GM19324 (cell line): ENCODE data around the gene SH2D7.
"Not testable (repeated sequence)": the region's sequence is repeated elsewhere in the genome, so short reads cannot be mapped to it uniquely, and the experiment has no call there.

ENCODE experiments used
- ATAC-seq: cut with Tn5 transposase; IDR thresholded peaks from one replicate; pipeline ENCODE4 v1.9.1; 2021; ENCODE audit warnings: mild to moderate bottlenecking, moderate library complexity; ENCODE audit not compliant: unreplicated experiment, low FRiP score

The SH2D7 gene

DNA sequence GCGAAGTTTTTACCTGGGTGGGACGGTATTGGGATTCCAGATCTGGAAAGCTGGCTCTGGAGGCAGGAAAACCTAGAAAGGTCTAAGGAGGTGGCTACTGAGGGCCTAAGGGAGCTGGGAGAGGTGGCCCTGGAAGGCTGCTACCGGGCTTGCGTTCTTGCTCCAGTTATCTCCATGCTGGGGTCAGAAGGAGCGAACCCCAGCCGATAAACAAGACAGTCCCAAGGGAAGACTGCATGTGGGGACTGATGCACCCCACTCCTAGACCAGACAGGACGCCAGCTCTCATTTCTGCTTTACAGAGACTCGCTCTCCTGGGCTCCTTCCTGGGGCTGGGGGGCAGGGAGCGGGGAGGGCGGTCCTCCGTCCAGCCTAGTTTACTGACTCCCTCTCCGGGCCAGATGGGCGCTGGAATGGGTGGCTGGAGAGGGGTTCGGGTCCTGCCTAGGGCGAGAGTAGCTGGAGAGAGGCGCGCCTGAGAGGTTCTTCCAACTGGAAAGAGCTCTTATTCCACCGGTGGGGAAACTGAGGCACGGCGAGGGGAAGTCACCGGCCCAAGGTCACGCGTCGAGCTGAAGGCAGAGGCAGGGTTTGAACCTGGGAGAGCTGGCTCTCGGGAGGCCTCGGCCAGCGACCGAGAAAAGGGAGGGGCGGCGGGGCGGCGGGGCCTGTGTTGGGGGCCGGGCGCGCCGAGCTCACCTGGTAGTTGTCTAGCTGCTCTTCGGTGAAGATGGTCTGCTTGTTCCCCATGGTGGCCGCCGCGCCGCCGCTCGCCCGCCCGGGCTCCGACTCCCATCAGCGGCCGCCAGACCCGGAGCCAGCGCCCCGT lies 38.3 kb downstream of the SH2D7 start:
- peak; percentile 50 for ATAC-seq

DNA sequence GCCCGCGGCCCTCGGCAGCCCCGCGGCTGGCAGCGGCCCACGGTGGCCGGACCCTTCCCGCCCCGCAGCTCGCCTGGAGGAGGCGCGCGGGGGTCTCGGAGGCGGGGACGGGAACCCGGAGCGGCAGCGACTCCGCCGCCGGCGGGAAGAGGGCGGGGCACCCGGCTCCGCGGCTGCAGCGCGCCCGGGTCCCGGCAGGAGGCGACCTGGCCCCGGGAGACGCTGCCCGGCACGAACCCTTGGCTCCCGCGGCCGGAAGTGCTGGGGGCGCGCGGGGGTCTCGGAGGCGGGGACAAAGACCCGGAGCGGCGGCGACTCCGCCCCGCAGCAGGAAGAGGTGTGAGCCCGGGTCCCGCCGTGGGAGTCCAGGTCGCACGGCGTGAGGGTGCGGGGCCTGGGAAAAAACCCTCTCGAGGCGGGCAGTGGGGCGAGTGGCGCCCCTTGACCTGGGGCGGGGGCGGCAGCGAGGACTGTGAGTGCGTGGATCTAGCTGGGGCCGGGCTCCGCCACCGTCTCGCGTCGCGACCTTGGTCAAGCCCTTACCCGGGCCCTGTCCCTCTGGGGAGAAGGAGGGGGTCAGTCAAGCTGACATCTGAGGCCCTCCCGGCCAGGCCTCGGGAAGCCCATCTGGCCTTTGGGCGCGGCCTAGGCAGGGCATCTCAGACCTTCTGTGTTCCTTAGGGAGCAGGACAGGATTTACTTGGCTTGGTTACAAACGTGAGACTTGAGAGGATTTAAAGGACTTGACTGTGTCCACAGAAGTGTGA lies 39.1 kb downstream of the SH2D7 start, which contains the start of gene CIB2:
CIB2 (minus strand) TSS at position 151 of the 767 bp plus-strand sequence. CDS start 230 bp downstream, outside the sequence.
- ATAC-seq, result peak; percentile 75

DNA sequence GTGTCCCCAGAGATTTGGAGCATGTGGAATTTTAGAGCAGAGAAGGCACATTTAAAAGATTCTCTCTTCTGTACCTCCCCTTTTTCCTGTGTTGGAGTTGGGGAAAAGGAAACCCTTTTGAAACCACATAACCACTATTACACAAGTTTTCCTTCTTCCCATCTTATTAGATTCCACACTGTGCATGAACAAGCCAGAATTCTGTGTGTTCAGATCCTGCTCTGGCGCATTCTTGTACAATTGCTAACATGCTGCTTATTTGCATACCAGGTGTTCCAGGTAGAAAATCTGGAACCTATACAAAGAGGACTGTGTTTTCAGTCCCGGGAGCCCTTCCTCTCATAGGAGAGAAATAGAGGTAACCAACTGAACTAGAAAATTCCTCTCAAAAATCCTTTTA lies 41.4 kb downstream of the SH2D7 start:
- no peak for ATAC-seq

DNA sequence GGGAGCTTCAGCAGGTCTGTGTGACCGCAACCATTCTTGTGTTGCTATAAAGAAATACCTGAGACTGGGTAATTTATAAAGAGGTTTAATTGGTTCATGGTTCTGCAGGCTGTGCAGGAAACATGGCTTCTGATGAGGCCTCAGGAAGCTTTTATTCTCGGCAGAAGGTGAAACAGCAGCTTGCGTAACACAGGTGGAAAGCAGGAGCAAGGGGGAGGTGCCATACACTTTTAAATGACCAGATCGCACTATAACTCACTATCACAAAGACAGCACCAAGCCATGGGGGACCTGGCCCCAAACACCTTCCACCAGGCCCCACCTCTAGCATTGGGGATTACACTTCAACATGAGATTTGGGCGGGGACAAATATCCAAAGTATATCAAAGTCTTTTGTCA lies 47.2 kb downstream of the SH2D7 start:
- no peak for ATAC-seq

DNA sequence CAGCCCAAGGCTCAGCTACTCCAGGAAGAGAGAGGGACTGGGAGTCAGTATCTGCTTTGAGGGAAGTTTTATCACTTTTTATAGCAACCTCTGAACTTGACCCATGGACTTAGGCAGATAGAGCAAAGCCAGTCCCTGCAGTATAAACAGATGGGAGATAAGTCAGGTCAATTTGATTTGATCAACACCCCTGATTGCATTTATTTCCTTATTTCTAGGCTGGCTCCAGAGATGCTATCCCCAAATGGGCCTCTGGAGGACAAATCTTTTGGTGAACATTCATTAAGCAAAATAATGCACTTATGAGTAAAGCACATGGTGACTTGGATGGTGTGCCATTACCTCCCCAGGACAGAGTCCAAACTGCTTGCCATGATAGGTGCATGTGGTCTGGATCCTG lies 47.9 kb downstream of the SH2D7 start:
- no peak for ATAC-seq

DNA sequence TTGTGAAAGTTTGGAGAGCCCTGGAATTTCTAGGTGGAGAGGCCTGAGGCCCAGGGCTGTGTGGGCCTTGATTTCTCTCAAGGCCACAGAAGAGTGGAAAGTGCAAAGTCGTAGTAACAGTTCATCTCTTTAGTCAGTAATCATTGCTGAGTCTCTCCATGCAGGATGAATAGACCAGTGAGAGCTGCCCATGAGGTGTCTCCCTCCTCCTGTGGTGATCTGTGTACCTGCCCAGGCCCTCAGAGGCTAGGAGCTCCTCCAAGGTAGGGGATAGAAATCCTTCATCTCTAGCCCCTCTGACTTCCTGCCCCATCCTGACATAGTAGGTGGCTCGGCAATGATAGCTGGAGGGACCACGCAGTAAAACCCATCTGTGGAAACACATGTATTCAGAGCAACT lies 50.0 kb downstream of the SH2D7 start:
- no peak for ATAC-seq

DNA sequence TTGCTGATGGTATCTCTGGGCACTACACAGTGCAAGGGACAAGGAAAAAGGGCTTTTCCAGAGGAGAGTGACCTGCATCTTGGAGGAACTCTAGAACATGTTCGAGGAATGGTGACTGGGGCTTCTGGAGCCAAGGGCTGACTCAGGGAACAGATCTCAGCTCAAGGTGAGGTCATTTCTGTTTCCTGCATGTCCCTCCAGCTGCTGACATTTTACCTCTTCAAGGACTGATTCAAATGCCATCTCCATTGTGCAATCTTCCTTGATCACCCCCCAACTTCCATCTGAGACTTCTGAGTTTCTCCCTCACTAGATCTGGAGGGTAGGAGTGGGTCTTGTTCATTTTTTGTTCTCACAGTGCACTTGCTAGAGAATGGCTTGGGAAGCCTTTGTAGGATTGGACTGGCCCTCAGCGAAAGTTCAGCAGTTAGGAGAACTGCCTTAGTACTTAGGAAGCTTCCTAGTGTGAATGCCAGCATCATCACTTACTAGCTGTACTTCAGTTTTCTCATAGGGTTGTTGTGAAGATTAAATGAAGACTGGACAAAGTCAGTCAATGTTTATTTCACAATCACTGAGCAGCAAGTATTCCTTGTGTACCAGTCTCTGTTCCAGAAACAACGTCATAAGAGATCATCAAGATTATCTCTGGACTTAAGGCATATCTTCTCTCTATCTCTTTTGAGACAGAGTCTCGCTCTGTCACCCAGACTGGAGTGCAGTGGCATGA lies 54.2 kb downstream of the SH2D7 start:
- ATAC-seq, result no peak

DNA sequence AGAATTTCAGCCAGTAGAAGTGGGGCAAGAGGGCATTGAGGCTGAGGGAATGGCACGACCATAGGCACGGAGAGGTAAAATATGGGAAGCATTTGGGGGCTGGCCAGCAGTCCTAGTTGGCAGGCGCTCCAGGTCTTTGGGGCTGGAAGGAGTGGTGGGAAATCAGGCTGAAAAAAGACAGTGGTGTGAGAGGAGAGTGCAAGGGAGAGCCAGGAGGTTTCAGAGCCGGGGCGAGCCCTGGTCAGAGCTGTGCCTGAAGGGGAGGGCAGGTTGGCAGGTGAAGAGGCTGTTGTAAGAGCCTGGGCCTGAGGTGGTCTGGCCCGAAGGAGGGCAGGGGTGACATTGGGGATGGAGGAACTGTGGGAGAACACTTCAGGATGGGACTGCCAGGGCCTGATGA lies 55.2 kb downstream of the SH2D7 start:
- no peak for ATAC-seq

DNA sequence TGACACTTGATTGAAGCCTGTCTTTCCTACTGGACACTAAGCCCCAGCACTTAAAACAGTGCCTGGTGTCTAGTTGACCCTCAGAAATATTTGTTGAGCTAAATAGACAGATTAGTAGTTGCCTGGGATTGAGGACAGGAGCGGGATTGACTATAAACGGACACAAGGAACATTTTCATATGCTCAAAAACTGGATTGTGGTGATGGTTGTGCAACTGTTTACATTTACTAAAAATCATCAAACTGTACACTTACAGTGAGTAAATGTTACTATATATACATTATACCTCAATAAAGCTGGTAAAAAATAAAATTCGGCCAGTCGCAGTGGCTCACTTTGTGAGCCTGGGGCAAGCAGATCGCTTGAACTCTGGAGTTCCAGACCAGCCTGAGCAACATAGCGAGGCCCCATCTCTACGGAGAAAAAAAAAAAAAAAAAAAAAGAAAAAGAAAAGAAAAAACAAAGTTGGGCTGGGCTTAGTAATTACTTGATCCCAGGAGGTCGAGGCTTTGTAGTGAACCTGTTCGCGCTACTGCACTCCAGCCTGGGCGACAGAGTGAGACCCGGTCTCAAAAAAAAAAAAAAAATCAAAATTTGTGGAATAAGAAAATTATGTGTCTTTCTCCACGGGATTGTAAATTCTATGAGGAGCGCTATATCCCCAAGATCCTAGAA lies 56.2 kb downstream of the SH2D7 start:
- no peak for ATAC-seq

DNA sequence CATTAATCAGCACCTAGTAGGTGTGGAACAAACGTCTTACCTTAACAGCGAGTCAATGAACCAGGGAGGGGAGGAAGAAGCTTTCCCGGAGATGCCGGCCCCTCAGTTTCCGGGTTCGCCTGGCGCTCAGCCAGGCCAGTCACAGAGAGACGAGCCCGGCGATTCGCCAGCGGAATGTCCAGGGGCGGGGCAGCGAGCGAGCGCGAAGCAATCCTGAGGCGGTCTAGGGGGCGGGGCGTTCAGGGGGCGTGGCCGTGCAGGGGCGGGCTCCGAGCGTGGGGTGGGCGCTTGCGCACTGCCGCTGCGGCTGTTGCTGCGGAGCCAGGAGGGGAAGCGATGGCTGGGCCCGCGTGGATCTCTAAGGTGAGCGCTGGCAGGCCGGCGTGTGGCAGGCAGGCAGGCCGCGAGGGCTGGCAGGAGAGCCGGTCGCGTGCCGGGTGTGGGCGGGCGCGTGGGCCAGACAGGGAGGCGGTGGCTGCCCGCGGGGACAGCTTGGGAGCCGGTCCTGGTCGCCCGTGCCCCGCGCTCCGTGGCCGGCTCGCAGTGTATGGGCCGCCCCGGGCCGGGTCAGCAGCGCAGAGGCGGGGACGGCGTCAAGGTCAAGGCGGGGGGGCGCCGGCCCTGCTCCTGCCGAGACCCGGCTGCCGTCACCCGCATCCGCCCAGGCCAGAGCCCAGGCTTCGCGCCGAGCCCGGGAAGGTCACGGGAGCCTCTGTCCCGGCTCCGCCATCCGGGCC lies 56.9 kb downstream of the SH2D7 start, which contains the start of gene IDH3A:
IDH3A (plus strand) TSS at position 295 of the 737 bp plus-strand sequence; CDS start at position 337, 42 bp downstream.
- ATAC-seq, result peak; percentile 82

DNA sequence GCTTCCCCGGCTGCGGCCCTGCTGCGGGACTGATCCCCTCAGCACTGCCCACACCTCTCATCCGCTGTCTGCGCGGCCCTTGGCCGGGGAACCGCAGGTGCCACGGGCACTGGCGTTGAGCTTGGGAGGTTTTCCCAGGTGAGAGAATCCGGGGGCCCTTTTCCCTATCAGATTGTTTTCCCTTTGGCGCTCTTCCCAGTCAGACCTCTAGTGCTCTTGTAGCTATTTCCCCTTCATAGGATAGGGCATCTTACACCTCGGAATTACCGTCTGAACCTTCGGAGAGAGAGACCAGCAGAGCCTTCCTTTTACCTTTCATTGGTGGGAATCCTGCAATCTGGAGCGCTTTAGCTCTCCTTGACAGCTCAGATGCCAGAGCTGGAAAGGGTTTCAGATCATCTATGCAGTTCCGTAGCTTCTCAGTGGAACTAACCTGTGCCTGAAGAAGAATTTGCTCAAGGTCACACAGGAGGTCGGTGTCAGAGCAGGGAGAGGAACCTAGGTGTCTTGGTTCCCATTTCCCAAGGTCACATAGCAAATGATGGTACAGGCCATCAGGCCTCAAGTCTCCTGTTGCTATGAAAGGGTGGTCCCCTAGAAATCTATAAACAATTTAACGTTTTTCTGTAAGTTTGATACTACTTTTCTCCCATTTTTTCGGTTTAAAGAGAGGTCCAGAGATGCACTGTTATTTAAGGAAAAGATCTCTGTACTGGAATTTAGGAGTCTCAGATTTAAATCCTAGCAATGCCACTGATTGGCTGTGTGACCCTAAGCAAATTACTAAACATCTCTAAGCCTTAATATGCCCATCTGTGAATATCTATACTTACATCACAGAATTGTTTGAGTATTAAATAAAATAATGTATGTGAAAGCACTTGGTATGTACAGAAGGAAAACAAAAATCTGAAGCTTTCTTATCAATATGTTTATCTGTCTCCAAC lies 57.7 kb downstream of the SH2D7 start:
- no peak for ATAC-seq

DNA sequence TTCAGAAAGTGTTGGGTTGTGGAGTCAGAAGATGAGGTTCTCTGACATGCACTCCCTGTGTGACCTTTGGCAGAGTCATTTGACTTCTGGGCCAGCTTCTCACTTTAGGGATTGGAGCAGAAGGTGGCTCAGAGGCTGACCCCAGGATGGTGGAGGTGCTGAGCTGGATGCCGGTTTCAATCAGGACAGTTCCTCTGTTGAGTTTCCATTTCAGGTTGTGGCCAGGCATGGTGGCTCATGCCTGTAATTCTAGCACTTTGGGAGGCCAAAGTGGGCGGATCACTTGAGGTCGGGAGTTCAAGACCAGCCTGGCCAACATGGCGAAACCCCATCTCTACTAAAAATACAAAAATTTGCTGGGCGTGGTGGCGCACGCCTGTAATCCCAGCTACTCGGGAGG lies 58.7 kb downstream of the SH2D7 start:
- ATAC-seq, result not testable (repeated sequence)
